ENCODE data around the gene SPTAN1.

- TF ChIP-seq POLR2A (IDR thresholded peaks at IDR 0.05; ENCODE audit: low read length) (no peak), GATA1 (IDR thresholded peaks at IDR 0.05; ENCODE audit: low read depth, low read length) (no peak)
Observed at GRCh38 chr9:128621730-128622455, 69.5 kb downstream of the SPTAN1 start.

Measured in erythroblast (primary cell).